Measurements from ENCODE around the gene CCL15.

GRCh38 chr17:36027761-36028160 is 26.4 kb upstream of the CCL15 start:
- TF ChIP-seq CTCF (IDR thresholded peaks at IDR 0.05) (no peak), POLR2A (IDR thresholded peaks at IDR 0.05) (no peak)

Data from testis (tissue), 2 donors.